H7 (cell line): Measurements from ENCODE around the gene EP400. TPM values are rescaled to one million over a fixed set of nuclear protein-coding genes. Genes with fewer than 3 reads are reported as not detected.
A peak's percentile ranks its signal among the peaks of the same experiment; 100 is the strongest.

Experiments
- DNase-seq: peaks from one replicate; pipeline ENCODE4 v3.0.0; 2012
- H3K27me3 ChIP-seq: 2 replicates; pipeline ENCODE4 v1.6.0; 2011; ENCODE audit warnings: mild to moderate bottlenecking, low read length; ENCODE audit not compliant: control insufficient read depth, insufficient read depth
- H3K36me3 ChIP-seq: replicated peaks from 2 replicates; pipeline ENCODE4 v1.5.1; 2011; ENCODE audit warnings: low read length; ENCODE audit not compliant: control insufficient read depth, insufficient read depth
- H3K4me3 ChIP-seq: 2 replicates; pipeline ENCODE4 v1.5.1; 2011; ENCODE audit warnings: low read depth, mild to moderate bottlenecking, control low read depth, low read length, moderate library complexity; ENCODE audit not compliant: insufficient read depth
- total RNA-seq: library from RNA; depleted of rRNA; stranded (reverse); fragments of >200 nt; shearing (Covaris generic); gene quantifications from 2 replicates; pipeline ENCODE4 v1.2.3, GENCODE V29; 2014

EP400 gene
- total RNA-seq, 1 experiment from 2014 or later: 7.4 TPM

- no peak overlapping the region for H3K4me3 ChIP-seq
These were observed 40.6 kb downstream of the EP400 start for GRCh38 chr12:131990066-131990979.

DNA sequence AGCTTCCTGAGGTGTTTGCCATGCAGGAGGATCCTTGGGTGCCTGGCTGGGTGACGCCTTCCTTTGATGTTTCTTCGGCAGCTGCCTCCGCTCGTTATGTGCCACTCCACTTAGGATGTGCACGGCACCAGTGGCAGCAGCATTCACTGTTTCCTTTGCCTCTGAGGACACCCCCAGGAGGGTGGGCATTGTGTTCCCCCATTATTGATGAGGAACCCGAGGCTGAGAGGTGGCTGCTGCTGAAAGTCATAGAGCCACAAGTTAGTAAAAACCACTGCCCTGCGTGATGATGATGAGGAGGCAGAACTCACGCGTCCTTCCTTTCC, 41.2 kb downstream of the EP400 start:
- Histone ChIP-seq H3K4me3 (no peak overlapping the region), H3K36me3 (peaks cover 40% of the 10 kb centered on the region), H3K27me3 (no peaks in the 10 kb centered on the region)
- no peak for DNase-seq

More at GRCh38 chr12:131990066-131990979, 40.6 kb downstream of the EP400 start:
- peak; percentile 80 for DNase-seq
- Histone ChIP-seq H3K36me3 (peaks cover 40% of the 10 kb centered on the region), H3K27me3 (no peaks in the 10 kb centered on the region)

- Histone ChIP-seq H3K27me3 (no peaks in the 10 kb centered on the region), H3K4me3 (no peak overlapping the region), H3K36me3 (peaks cover 37% of the 10 kb centered on the region)
- DNase-seq: no peak
These were observed 42.2 kb downstream of the EP400 start for GRCh38 chr12:131991816-131992430.

- no peak for DNase-seq
- Histone ChIP-seq H3K4me3 (no peak overlapping the region), H3K36me3 (peaks cover 32% of the 10 kb centered on the region), H3K27me3 (no peaks in the 10 kb centered on the region)
These were observed 44.8 kb downstream of the EP400 start for GRCh38 chr12:131994589-131994988.

DNA sequence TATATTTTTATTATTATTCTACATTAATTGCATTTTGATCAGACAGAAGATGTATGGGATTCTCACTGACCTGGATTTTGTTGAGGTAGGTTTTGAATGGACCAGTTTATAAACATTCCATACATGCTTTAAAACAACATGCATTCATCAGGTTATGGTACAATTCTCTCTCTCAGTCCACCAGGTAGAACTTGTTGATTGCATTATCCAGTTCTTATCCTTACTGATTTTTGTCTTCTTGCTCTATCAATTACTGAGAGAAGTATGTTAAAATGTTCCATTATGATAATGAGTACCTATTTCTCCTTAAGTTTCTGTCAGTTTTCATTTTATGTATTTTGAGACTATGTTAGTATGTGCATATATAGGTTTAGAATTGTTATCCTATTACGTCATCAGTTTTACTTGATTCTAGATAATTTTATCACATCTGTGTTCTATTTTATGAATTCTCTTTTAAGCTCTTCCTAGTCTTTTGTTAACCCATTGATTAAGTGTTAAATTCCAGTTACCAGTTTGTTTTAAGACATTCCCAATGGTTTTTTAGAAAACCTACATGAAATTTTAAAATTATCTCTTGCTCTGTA, 50.6 kb downstream of the EP400 start:
- no peak overlapping the region for H3K4me3 ChIP-seq
- no peak for DNase-seq
- H3K36me3 ChIP-seq: peaks cover 7% of the 10 kb centered on the region
- H3K27me3 ChIP-seq: no peaks in the 10 kb centered on the region

DNA sequence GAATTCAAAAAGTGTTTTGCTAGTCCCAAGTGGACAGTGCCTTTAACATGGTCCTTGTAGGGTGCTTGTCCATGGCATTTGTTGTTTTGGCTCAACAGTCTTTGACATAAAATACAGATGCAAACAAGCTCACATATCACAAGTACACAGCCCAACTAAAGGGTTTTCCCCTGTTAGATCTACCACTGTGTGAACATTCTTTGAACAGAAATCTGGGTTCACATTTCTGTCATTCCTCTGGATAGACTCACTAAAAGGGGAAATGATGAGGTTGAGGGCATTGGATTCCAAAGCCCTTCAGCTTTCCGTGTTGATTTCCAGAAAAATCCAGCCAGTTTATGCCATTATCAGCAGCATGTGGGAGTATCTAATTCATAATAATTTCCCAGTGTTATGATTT, 54.1 kb downstream of the EP400 start:
- Histone ChIP-seq H3K4me3 (no peak overlapping the region), H3K36me3 (peaks cover 23% of the 10 kb centered on the region), H3K27me3 (no peaks in the 10 kb centered on the region)
- no peak for DNase-seq

- DNase-seq: no peak
- peaks cover 24% of the 10 kb centered on the region for H3K36me3 ChIP-seq
These were observed 55.2 kb downstream of the EP400 start for GRCh38 chr12:132004946-132005345.

GRCh38 chr12:132006056-132006680, 56.4 kb downstream of the EP400 start:
- Histone ChIP-seq H3K36me3 (peaks cover 25% of the 10 kb centered on the region), H3K27me3 (no peaks in the 10 kb centered on the region), H3K4me3 (no peak overlapping the region)
- no peak for DNase-seq

More at GRCh38 chr12:132004946-132005345, 55.2 kb downstream of the EP400 start:
- Histone ChIP-seq H3K4me3 (no peak overlapping the region), H3K27me3 (no peaks in the 10 kb centered on the region)

DNA sequence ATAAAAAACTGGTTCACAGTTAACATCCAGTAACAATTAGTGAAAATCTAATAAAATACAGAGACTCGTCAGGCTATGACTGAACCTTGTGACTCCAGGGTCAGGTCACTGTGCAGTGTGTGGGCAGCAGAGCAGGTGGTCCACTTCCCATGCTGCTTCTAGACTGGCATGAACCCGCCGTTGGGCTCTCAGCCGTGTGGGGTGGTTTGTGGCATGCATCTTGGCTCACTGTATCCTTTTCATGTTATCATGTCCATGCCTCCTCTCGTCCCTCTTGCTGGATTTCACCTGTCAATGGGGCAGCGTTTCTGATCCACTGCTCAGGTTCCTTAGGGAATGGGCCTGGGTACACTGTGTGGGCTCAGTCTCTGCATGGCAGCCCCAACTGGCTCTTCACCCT, 57.3 kb downstream of the EP400 start:
- peaks cover 29% of the 10 kb centered on the region for H3K36me3 ChIP-seq

DNA sequence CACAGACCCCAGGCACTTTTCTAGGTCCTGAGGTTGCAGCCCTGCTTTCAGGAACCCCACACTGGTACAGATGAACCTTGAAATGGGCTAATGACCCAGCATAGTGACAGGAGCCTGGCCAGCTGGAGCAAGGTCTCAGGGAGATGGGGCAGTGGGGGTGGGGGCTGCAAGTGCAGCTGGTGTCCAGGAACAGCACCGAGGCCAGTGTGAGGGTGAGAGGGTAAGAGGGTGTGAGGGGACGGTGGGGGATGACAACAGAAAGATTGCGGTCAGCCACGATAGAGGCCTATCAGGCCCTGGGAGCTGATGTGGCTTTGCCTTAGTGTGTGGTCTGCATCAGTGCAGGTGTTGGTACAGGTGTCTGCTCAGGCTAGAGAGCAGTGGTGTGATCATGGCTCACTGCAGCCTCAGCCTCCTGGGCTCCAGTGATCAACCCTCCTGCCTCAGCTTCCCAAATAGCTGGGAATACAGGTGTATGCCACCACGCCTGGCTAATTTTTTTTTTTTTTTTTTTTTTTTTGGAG, 59.7 kb downstream of the EP400 start:
- no peak for DNase-seq
- Histone ChIP-seq H3K36me3 (peaks cover 38% of the 10 kb centered on the region), H3K4me3 (no peak overlapping the region), H3K27me3 (no peaks in the 10 kb centered on the region)

More for the DNA sequence above, 57.3 kb downstream of the EP400 start:
- no peak overlapping the region for H3K4me3 ChIP-seq
- H3K27me3 ChIP-seq: no peaks in the 10 kb centered on the region
- DNase-seq: no peak

DNA sequence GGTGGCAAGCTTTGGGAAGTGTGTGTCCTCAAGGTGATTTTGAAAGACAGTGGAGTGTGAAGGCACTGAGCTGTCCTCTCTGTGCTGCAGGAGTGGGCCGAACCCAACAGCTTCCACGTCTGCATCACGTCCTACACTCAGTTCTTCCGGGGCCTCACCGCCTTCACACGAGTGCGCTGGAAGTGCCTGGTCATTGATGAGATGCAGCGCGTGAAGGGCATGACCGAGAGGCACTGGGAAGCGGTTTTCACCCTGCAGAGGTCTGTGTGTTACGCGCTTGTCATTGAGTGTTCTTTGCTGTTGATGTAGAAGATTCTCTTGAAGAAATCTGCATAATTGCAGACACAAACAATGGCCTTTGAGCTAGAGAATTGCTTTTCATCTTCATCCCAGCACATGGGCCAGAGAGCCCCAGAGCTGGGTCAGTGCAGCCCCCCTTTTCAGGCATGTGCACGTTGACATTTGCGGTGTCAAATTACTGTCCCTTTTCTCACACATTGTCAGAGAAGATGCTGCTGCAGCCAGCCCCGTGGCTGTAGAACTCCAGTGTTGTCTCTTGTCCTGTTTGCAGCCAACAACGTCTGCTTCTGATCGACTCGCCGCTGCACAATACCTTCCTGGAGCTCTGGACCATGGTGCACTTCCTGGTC, 63.3 kb downstream of the EP400 start:
- Histone ChIP-seq H3K36me3 (peaks cover 38% of the 10 kb centered on the region), H3K4me3 (no peak overlapping the region), H3K27me3 (no peaks in the 10 kb centered on the region)
- DNase-seq: no peak

DNA sequence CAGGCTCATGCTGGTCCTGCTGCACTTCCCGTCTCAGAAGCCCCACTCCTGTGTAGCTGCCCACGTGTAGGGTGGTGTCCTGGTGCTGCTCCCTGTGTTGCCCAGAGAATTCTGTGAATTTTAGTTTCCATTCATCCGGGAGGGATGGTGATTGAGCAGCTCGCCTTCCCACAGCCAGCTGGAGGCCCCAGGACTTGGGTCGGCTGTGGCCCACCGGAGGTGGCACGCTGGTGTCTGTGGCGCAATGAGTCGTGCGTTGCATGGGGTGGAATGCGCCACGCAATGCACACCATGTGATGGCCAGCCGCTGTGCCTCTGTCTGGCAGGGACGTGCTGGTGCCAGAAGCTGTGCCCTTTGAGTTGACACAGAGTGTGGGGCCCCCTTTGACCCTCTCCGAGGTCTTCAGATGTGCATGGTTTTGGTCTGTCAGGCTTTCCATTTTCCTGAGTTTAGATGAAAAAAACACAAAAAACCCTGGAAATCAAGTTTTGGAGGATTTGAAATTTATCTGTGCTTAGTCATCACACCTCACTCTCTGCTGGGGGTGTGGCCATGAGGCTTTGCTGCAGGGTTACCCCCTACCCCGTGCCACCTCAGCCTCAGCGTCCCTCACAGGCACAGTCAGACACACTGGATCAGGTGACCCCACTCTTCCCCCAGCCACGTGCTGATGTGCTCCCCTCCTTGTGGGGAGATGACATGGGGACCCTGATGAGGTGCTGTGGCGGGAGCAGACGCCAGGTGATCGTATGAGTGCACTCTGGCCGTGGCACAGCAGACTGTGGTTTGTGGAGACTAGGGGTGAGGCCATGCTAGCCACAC, 64.6 kb downstream of the EP400 start:
- Histone ChIP-seq H3K4me3 (no peak overlapping the region), H3K36me3 (peaks cover 47% of the 10 kb centered on the region), H3K27me3 (no peaks in the 10 kb centered on the region)
- peak; percentile 35 for DNase-seq

DNA sequence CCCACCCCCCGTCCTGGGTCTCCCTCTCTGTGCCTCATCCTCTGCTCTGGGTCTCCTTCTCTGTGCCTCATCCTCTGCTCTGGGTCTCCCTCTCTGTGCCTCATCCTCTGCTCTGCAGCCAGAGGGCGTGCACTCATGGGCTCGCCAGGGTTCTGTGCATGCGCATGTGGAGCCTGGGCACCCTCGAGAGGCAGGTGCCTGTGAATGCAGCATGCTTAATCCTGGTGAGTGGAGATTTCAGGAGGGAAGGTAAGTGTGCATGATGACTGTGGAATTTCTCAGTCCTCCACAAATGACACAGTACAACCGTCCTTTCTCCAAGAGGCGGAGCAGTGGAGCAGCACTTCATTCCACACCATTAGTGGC, 65.2 kb downstream of the EP400 start:
- Histone ChIP-seq H3K4me3 (no peak overlapping the region), H3K36me3 (peaks cover 48% of the 10 kb centered on the region)

More for the DNA sequence above, 65.2 kb downstream of the EP400 start:
- DNase-seq: peak; percentile 46
- H3K27me3 ChIP-seq: no peaks in the 10 kb centered on the region
